ENCODE data around the gene BRAP.
A peak's percentile ranks its signal among the peaks of the same experiment; 100 is the strongest.
"Not testable (repeated sequence)": the region's sequence is repeated elsewhere in the genome, so short reads cannot be mapped to it uniquely, and the experiment has no call there.

The BRAP gene

DNA sequence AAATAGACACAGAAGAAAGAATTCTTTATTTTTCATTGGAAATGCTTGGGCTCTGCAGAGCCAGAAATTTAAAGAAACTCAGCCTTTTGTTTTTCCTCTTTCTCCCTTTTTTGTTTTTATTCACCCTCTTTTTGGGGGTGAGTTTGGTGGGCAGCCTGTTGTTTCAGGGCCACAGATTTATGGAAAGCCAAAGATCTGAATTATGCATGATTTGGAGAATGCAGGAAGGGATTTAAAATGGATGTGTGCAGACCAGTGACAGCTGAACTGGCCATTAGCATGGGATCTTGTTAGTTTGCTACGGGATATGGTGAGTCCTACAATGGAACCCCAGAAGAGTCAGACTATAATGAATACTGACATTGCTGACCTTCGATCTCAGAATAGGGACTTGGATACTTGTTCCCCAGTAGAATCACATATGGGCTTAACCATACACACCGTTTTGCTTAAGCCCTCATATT, 79.0 kb downstream of the BRAP start:
- no peak for DNase-seq (ENCODE audit: low read depth)

DNA sequence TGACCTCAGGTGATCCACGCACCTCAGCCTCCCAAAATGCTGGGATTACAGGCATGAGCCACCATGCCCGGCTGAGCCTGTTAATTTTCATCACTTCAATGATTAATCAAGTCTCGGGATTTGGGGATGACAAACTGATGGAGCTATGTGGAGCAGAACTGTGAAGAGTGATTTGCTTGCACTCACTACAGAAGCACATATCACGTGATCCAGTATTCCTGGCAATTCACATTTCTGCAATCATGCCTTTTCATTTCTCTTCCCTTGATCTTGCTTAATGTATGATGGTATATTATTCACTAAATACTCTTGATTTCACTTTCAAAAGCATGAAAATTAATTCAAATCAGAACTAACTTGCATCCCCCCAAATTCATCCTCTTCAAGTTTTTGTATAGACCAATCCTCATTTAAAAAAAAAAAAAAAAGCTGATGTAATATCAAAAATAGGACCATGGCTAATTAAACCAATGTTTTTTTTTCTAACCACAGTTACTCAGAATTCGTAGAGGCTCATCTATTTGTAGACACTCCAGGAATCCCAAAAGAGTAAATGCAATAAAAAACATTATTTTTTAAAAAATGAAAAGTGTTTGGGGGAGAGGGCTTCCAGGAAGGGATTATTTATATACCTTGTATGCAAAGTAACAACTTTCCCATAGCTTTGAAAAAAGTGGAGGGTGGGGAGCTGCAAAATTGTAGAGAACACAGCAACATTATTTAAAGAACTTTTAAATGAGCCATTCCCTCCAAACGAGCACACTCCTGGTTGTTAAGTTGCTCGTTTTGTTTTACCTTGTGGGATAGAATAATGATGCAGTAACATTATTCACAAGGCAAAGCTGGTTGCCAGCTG, 79.6 kb downstream of the BRAP start:
- no peak for DNase-seq (ENCODE audit: low read depth)

GRCh38 chr12:111602857-111603256, 82.9 kb downstream of the BRAP start:
- DNase-seq (ENCODE audit: low read depth) = not testable (repeated sequence)

DNA sequence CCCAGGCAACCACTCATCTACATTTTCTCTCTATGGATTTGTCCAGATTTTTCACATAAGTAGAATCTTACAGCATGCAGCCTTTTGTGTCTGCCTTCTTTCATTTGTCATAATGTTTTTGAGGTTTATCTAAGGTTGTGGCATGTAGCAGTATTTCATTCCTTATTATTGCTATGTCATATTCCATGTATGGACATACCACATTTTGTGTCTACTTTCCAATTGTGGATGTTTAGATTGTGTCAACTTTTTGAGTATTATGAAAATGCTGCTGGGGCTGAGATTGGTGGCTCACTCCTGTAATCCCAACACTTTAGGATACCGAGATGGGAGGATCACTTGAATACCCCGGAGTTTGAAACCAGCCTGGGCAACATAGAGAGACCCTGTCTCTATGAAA, 83.4 kb downstream of the BRAP start:
- no peak for DNase-seq (ENCODE audit: low read depth)

GRCh38 chr12:111600986-111601385, 84.8 kb downstream of the BRAP start:
- DNase-seq (ENCODE audit: low read depth) = not testable (repeated sequence)

DNA sequence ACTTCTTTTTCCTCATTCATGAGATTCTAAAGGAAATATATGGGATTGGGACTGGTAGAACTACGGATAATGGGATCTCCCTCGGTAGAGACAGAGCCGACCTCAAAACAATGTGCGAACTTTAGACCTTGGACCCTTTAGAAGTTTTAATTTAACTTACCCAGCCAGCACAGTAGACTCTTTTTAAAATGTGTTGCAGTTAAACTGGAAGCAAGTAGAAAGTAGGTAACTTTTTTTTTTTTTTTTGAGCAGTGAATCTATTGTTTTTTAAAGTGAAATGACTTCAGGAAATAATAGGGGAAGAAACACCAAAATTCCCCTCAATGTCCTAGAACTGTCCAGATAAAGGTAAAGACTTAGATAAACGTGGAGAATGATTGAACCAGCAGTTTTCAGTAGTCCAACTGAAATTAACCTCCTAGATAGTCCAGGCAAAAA, 85.5 kb downstream of the BRAP start:
- no peak for DNase-seq (ENCODE audit: low read depth)

GRCh38 chr12:111599453-111600204, 86.1 kb downstream of the BRAP start:
- DNase-seq (ENCODE audit: low read depth) = peak; percentile 84

DNA sequence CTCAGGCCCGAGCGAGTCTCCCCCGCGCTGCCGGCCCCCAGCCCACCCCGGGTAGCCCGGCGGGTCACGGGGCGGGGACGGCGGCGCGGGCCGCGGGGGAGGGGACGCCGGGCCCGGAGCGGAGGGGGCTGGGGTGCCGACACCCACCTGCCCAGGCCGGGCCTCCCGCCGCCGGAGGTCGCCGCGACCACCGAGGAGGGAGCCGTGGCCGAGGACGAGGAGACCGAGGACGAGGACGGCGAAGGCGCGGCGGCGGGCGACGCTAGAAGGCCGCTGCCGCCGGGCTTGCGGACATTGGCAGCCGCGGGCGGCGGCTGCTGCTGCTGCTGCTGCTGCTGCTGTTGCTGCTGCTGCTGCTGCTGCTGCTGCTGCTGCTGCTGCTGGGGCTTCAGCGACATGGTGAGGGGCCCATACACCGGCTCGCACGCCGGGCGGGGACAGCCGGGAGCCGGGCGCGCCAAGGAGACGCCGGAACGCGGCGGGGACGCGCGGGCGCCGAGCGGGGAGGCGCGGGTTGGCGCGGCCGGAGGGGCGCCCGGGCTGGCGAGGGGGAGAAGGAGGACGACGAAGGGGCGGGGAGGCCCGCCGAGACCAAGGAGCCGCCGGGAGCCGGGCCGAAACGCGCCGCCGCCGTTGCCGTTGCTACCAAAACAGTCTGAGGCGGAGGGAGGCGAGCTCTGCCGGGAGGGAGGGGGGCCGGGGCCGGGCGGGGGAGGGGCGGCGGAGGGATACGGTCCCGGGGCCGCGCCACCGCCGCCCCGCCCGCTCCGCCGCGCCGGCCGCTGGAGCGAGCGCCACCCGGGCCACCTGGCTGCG, 86.9 kb downstream of the BRAP start, which contains the start of gene ATXN2:
ATXN2 (minus strand) TSS at position 679 of the 816 bp plus-strand sequence; CDS start at position 398, 281 bp downstream.
- DNase-seq (ENCODE audit: low read depth) = no peak

GRCh38 chr12:111597831-111598636, 87.7 kb downstream of the BRAP start:
- DNase-seq (ENCODE audit: low read depth) = peak; percentile 6

DNA sequence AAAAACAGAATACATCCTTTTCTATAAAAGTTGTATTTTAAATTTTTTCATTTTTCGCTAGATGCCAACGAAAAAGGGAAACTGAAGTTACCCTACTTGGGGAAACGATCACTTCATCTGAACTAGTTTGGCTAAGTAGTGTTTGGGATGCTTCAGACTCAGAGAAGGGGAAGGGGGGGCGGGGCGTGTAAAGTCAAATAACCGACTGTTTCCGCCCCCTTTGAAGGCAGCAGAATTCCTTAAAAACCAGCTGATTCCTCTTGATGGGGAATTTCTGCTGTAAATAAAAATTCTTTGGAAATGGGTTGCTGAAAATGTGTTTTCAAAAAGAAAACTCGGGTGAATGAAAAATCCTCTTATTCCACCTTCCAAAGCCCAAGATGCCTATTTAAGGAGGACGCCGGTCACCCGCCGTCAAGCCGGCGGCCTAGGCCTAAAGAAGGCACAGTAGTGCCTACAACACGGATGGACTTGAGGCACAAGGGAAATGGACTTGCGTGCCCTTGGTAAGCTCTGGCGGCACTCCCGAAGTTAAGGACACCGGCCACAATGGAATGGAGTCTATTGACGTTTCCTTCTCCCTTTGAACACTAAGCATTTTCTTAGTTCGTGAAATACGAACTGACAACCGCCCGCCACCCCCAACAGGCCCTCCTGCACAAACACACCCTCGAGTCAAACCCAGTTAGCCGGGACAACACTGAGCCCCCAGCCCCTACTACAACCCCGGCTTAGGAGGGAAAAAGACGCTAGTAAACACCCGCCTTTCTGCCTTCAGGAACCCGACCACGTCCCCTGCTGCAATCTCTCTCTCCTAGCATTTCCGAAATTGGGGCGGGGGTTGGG, 88.5 kb downstream of the BRAP start:
- DNase-seq (ENCODE audit: low read depth) = peak; percentile 2

DNA sequence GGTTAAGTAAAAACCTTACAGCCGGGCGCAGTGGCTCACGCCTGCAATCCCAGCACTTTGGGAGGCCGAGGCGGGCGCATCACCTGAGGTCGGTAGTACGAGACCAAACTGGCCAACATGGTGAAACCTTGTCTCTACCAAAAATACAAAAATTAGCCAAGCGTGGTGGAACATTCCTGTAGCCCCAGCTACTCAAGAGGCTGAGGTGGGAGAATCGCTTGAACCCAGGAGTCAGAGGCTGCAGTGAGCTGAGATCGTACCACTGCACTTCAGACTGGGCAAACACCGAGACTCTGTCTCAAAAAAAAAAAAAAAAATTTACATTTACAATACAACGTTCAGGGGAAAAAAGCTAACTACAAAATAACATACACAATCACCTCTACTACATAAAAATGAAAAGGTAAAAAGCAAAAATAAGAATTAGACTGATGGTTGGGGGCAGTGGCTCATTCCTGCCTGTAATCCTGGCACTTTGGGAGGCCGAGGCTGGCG, 90.4 kb downstream of the BRAP start:
- DNase-seq (ENCODE audit: low read depth) = not testable (repeated sequence)

Data from activated T-cell treated with anti-CD3 and anti-CD28 coated beads for 24 hours (primary cell).